Measurements from ENCODE around the gene TPST1.

Gene TPST1

GRCh38 chr7:66283003-66283920 is 78.1 kb downstream of the TPST1 start:
- no peak for TF ChIP-seq CTCF (conservative IDR thresholded peaks at IDR 0.05; ENCODE audit: low read depth, low read length)
- DNase-seq (ENCODE audit: low read depth): peak; percentile 59
- no peak overlapping the region for H3K4me3 ChIP-seq (ENCODE audit: low read length)

- H3K4me3 ChIP-seq (ENCODE audit: low read length): no peak overlapping the region
- TF ChIP-seq CTCF (conservative IDR thresholded peaks at IDR 0.05; ENCODE audit: low read depth, low read length): no peak
- no peak for DNase-seq (ENCODE audit: low read depth)
Observed at GRCh38 chr7:66296001-66296521, 90.9 kb downstream of the TPST1 start.

GRCh38 chr7:66296557-66296956 is 91.4 kb downstream of the TPST1 start:
- no peak for TF ChIP-seq CTCF (conservative IDR thresholded peaks at IDR 0.05; ENCODE audit: low read depth, low read length)
- no peak overlapping the region for H3K4me3 ChIP-seq (ENCODE audit: low read length)
- no peak for DNase-seq (ENCODE audit: low read depth)

- no peak for DNase-seq (ENCODE audit: low read depth)
- H3K4me3 ChIP-seq (ENCODE audit: low read length): no peak overlapping the region
- no peak for TF ChIP-seq CTCF (conservative IDR thresholded peaks at IDR 0.05; ENCODE audit: low read depth, low read length)
Observed at GRCh38 chr7:66297579-66297978, 92.4 kb downstream of the TPST1 start.

- no peak overlapping the region for H3K4me3 ChIP-seq (ENCODE audit: low read length)
- TF ChIP-seq CTCF (conservative IDR thresholded peaks at IDR 0.05; ENCODE audit: low read depth, low read length): no peak
- no peak for DNase-seq (ENCODE audit: low read depth)
Observed at GRCh38 chr7:66301249-66301648, 96.1 kb downstream of the TPST1 start.

- TF ChIP-seq CTCF (conservative IDR thresholded peaks at IDR 0.05; ENCODE audit: low read depth, low read length): no peak
- DNase-seq (ENCODE audit: low read depth): no peak
- H3K4me3 ChIP-seq (ENCODE audit: low read length): no peak overlapping the region
Observed at GRCh38 chr7:66301737-66302136, 96.6 kb downstream of the TPST1 start.
